ENCODE measurements around the gene SLC10A3.

GRCh38 chrX:154464806-154465365 is 25.5 kb downstream of the SLC10A3 start:
- TF ChIP-seq SP1 (IDR thresholded peaks at IDR 0.05) (no peak), ELF4 (IDR thresholded peaks at IDR 0.05) (no peak), FOXA1 (IDR thresholded peaks at IDR 0.05) (no peak), HDGF (IDR thresholded peaks at IDR 0.05; ENCODE audit: borderline replicate concordance) (no peak), SUZ12 (IDR thresholded peaks at IDR 0.05) (no peak), PKNOX1 (IDR thresholded peaks at IDR 0.05) (no peak), ARNT (IDR thresholded peaks at IDR 0.05) (no peak), BHLHE40 (IDR thresholded peaks at IDR 0.05; ENCODE audit: borderline replicate concordance) (no peak), CTBP1 (IDR thresholded peaks at IDR 0.05; ENCODE audit: borderline replicate concordance) (no peak), FOXK2 (IDR thresholded peaks at IDR 0.05) (no peak), ZNF384 (IDR thresholded peaks at IDR 0.05) (no peak), FOXM1 (IDR thresholded peaks at IDR 0.05; ENCODE audit: borderline replicate concordance) (no peak), TARDBP (IDR thresholded peaks at IDR 0.05) (no peak)

All from HEK293T (cell line).